HG03095 (cell line): Measurements from ENCODE around the gene RABIF.

Source experiments
- ATAC-seq: cut with Tn5 transposase; IDR thresholded peaks from one replicate; pipeline ENCODE4 v1.9.1; 2021; ENCODE audit warnings: moderate library complexity; ENCODE audit not compliant: unreplicated experiment

RABIF gene

GRCh38 chr1:202879128-202879527, 9.8 kb downstream of the RABIF start:
- no peak for ATAC-seq

DNA sequence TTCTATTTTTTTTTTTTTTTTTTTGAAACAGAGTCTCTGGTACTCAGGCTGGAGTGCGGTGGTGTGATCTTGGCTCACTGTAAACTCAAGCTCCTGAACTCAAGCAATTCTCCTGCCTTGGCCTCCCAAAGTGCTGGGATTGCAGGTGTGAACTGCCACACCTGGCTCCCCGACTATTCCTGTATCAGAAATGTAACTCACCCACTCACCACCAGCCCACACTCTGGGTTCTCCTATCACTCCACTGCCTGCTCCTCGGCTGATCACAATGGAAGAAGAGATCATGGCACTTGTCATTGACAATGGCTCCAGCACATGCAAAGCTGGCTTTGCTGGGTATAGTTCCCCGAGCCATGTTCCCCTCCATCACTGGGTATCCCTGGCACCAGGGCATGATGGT, 15.9 kb downstream of the RABIF start:
- ATAC-seq, result no peak

GRCh38 chr1:202871367-202871766, 17.6 kb downstream of the RABIF start:
- ATAC-seq, result no peak

DNA sequence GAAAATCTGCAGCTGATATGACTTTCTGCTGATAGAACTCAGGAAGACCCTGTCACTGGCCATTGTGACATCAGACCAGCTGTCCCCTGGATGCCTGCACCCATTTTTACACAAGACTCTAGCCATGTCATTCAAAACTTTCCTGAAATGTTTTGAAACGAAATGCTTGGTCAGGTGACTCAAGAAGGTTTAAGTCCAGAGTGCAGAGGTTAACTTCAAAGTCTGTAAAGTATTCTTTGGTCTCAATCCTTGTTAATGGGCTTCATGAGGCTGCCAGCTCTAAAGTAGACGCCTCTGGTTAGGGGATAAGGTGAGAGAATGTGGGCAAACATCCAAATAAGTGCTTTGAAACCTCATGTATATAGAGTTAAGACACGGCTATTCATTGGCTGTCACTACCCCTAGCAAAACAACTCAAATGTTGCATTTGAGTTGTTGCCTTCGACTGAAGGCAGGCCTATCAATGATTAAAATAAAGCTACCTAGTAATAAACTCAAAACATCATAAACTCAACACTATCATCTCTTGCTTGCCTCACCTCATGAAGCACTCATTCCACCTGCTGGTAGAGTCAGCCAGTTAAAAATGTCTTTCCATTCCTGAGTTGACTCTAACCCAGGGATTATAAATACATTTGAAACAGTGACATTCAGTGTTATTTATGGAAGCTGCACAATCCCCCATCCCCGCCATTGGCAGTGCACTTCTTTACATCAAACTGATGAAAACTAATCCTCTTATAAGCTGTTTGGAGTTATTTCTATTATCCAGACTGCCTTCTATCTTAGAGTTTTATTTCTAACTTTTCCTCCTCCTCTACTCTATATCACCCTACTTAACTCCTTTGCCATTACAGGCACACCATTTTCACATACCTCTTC, 26.0 kb downstream of the RABIF start:
- no peak for ATAC-seq

DNA sequence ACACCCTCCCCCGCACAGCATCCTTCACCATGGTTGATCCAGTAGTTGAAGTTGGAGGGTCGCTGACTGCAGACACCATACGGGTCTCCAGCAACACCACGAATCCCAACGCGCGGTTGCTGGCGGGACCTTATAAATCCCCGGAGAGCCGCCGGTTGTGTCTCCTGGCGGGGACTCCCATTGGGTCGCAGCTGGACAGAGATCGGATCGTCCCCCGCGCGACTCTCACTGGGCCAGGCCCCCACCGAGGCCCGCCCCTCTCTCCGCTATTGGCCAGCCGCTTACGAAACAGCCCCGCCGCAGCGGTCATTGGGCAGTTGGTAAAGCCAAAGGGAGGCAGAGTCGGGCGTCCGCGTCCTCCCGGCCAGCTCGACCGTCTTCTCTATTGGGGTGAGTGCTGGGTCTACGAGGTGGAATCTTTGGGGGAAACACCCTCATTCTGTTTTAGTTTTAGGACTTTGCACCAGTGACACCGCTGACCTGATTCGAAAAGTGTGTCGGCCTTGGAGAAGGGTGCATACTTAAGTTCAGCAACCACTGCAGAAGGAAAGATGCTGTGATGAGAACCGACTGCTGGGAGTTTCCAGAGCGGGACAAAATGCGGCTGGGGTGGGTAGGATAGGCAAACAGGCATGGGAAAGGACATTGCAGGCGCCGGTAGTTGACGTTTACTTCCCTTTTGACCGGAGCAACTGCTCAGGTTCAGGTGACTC, 27.4 kb downstream of the RABIF start:
- ATAC-seq, result peak; percentile 87

- peak; percentile 29 for ATAC-seq
Measured at GRCh38 chr1:202860744-202861419, 28.1 kb downstream of the RABIF start.

DNA sequence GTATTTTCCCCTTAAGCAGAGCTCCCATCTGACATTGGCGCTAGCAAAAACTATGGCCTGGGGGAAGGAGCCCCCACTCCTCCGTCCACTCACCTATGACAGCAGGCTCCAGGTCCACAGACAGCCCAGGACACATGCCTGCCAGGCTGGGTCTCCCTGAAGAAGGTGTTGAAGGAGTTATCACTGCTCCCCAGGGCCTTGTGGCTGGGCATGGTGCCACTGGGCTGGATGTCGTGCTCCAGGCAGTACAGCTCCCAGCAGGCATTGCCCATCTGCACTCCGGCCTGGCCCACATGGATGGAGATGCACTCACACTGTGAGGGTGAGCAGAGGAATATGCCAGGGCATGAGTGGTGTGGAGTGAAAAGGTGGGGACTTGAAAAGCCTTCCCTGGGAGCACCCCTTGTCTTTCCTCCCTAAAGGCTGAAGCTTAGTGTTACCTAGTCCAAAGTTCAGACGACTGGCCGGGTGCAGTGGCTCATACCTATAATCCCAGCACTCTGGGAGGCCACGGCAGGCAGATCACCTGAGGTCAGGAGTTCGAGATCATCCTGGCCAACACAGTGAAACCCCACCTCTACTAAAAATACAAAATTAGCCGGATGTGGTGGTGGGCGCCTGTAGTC, 30.0 kb downstream of the RABIF start:
- ATAC-seq, result no peak

DNA sequence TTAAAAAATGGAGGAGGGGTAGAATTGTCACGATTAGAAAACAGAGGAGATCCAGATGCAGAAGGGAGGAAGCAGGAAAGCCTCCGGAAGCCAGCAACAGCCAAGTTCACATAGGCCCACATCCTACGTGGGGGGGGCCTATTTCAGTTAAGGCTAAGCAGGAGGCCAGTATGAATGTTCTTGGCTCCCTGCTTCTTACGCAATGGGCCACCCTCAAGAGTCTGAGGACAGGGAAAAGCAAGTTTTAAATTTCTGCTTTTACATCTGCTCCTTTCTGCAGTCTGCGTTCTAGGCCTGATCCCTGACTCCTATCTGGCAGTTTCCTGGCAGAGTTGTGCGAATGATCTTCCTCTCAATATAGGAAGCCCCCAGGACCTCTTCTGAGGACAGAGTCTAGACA, 30.6 kb downstream of the RABIF start:
- no peak for ATAC-seq

DNA sequence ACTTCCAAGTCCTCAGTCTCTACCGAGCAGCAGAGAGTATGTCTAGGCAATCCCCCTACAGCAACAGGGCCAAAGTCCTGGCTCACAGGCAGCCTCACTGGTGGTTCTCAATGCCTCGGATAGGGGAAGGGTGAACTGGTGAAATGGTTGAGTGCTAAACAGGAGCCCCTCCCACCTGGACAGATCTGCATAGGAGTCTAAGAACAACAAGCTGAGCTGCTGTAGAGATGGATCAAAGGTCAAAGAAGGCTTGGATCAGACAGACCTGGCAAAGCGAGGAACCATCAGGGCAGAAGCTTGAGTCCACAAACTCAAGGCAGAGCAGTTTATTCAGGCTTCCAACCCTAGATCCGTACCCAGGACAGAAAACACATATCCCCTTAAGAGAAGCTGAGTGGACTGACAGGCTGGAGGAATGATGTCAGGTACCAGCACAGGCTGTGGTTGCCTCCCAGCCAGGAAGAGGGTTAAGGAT, 31.8 kb downstream of the RABIF start:
- ATAC-seq, result no peak

- ATAC-seq, result no peak
Measured at GRCh38 chr1:202856014-202856413, 32.9 kb downstream of the RABIF start.

- no peak for ATAC-seq
Measured at GRCh38 chr1:202854787-202855186, 34.2 kb downstream of the RABIF start.

GRCh38 chr1:202852163-202852904, 36.6 kb downstream of the RABIF start:
- ATAC-seq, result no peak

DNA sequence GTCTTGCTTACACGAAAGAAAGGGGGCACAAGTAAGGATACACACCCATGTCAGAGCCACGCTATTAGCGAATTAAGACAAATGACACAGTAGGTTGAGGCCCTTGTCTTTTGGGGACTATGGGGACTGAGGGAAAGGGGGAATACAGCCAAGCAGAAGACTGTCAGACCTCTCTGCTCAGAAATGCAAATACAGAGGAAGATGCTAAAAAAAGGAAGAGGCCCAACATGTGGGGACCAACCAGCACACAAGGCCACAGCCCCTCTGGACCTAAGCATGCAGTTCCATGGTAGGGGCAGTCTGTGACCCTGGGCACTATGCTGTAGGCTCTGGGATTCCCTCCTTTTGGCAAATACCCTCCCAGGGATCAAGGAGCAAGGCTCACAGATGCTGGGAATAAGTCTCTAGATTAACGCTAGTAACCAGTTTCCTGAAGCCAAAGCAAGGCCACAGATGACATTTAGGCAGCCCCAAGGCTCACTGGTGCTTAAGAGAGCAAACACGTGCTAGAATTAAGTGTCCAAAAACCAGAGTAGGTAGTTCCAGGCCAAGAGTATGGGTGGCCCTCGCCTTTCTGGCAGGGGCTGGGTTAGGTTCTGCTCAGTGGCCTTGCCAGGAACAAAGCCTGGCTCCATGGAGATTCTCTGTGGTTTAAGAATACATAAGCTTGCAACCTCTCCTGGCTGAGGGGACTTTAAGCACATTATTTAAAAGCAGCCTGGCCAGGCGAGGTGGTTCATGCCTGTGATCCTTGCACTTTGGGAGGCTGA, 38.2 kb downstream of the RABIF start:
- no peak for ATAC-seq

- peak; percentile 96 for ATAC-seq
Measured at GRCh38 chr1:202848191-202848542, 40.8 kb downstream of the RABIF start.

- ATAC-seq, result no peak
Measured at GRCh38 chr1:202844935-202845334, 44.0 kb downstream of the RABIF start.

DNA sequence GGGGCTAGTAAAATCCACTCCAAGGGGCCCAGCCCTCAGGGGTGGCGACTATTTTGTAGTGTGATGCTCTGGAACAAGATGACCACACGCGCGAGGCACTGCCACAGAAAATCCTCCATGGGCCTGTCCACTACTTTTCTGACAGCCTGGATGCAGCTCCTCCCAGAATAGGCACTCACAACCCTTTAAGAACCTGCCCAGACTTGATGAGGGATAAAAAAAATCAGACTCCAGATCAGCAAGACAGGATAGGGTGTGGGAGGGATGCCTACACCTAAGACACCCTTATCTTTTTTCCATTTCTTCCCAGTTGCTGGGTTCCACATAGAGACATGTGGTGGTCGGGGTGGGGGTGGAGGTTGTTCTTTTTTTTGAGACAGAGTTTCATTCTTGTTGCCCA, 44.7 kb downstream of the RABIF start:
- no peak for ATAC-seq

DNA sequence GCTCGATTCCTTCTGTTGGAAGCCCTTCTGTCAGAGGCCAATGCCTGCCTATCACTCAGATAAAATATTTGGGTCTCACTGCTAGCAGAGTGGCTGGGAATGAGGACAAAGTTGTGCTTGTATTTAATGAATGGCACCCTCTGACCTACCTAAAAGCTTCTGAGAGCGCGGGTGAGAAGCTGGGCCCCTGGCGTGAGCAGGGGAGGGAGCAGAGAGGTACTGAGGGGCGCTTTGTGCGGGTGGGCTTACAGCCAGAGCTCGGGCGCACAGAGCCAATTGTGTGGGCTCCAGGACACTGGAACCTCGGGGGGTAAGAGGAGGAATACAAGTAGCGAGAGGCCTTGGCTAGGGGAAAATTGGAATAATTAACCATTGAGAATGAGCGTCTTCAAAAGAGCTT, 45.9 kb downstream of the RABIF start:
- ATAC-seq, result no peak

DNA sequence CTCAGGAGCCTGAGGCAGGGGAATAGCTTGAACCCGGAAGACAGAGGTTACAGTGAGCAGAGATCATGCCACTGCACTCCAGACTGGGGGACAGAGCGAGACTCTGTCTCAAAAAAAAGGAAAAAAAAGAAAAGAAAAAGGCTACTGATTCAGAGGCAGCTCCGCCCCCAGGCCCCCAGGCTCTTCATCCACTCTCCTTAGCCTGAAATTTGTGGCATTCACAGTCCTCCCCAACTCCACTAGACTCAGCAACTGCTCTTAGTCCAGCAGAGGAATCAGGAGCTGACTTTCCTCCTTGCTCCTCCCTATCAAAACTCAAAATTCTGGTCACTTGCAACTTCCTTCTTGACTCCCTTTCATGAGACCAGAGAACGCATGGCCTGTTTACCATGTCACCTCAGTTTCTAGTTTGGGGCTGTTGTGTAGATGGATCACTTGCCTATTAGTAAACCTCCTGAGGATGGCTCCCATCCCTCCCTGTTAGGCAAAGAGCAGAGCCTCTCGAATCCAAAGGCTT, 51.1 kb downstream of the RABIF start:
- no peak for ATAC-seq

- no peak for ATAC-seq
Measured at GRCh38 chr1:202836623-202837403, 52.1 kb downstream of the RABIF start.
